Activated T-cell treated with anti-CD3 and anti-CD28 coated beads for 4 hours (primary cell): ENCODE data around the gene MRPS33.
"Not testable (repeated sequence)": the region's sequence is repeated elsewhere in the genome, so short reads cannot be mapped to it uniquely, and the experiment has no call there.

Experiments used
- DNase-seq: peaks from one replicate; pipeline ENCODE4 v3.0.0-alpha.2; 2020

Gene MRPS33

GRCh38 chr7:141014524-141015395, at the start of gene MRPS33:
TSS of gene MRPS33 (minus strand) at chr7:141014952. CDS start at chr7:141010633, 4,319 bp downstream.
- peak; percentile 91 for DNase-seq

GRCh38 chr7:141057788-141058187, 43.0 kb upstream of the MRPS33 start:
- no peak for DNase-seq

DNA sequence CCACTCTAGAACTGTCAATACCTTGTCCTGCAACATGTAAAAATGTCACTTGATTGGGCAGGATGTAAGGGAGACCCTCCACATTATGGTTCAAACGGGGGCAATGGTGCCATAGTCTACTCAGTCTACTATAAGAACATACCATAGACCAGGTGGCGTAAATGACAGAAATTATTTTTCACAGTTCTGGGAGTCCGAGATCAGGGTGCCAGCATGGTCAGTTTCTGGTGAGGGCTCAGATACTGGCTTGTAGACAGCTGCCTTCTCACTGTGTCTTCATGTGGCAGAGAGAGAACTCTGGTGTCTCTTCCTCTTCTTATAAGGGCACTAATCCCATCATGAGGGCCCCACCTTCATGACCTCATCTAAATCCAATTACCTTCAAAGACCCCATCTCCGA, 40.4 kb upstream of the MRPS33 start:
- DNase-seq = no peak

- peak; percentile 19 for DNase-seq
Measured at GRCh38 chr7:141053626-141054025, 38.9 kb upstream of the MRPS33 start.

- DNase-seq = no peak
Measured at GRCh38 chr7:141045842-141046620, 31.3 kb upstream of the MRPS33 start.

- DNase-seq = no peak
Measured at GRCh38 chr7:141045126-141045841, 30.5 kb upstream of the MRPS33 start.

DNA sequence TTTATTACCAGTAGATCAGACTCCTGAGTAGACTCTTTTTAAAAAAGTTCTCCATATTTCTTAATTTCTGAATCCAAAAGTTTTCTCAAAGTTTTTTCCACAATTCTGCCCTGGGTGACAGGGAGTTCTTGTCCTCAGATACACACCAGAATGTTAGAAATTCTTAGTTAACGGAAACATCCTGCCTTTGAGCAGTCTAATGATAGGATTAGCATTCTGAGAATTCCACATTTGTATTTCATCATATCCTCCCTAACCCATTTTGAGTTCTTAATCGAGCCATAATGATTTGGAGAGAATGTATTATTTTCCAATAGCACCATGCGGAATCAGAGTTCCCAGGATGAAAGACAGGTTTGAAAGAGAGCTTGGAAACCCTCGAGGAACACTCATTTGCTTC, 28.9 kb upstream of the MRPS33 start:
- DNase-seq = no peak

DNA sequence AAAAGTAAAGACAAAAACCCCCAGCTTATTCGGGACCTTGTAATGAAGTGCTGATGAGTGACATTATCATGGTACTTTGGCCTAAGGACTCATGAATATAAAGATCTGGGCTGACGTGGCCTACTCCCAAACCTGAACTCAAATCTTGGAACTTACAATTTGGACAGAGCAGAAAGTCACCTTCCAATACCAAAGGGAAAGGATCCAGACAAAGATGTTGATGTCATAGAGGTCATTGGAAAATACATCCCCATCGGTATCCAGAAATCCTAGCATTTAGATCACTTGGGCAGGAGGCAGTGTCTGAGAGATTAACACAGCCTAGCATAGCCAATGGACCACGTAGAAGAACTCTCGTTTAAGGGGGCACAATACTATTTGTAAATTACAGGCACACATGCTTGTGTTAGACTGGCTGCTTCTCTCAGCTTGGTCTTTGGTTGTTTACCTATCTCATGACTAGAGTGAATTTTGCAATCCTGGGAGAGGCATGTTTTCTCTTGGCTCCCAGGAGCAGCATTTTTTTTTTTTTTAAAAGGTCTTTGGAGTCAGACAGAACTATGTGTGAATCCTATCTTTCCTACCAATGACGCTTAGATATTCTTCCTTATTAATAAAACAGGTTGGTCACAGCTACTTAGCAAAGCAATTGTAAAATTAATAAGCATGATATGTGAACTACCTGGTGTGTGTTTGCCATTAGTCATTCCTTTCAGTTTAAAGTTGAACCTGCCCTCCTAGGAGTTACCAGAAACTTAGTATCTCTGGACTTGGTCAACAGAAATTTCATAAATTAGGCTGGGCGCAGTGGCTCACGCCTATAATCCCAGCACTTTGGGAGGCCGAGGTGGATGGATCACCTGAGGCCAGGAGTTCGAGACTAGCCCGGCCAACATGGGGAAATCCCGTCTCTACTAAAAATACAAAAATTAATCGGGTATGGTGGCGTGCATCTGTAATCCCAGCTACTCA, 27.8 kb upstream of the MRPS33 start:
- no peak for DNase-seq

- no peak for DNase-seq
Measured at GRCh38 chr7:141039376-141039775, 24.6 kb upstream of the MRPS33 start.

DNA sequence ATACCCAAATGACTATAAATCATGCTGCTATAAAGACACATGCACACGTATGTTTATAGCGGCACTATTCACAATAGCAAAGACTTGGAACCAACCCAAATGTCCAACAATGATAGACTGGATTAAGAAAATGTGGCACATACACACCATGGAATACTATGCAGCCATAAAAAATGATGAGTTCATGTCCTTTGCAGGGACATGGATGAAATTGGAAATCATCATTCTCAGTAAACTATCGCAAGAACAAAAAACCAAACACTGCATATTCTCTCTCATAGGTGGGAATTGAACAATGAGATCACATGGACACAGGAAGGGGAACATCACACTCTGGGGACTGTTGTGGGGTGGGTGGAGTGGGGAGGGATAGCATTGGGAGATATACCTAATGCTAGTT, 23.3 kb upstream of the MRPS33 start:
- DNase-seq = not testable (repeated sequence)

GRCh38 chr7:141032539-141033323, 18.0 kb upstream of the MRPS33 start:
- DNase-seq = not testable (repeated sequence)

DNA sequence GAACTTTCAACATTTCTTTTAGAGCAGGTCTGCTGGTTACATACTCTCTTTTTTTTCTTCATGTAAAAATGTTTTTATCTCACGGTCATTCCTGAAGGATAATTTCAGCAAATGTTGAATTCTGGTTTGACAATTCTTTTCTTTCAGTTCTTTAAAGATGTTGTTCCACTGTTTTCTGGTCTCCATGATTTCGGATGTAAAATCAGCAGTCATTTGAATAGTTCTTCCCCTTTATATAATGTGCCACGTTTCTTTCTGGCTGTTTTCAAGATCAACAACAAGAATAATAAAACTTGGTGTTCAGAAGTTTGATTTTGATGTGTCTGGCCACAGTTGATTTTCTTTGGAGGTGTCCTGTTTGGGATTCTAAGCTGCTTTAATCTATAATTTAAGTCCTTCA, 14.0 kb upstream of the MRPS33 start:
- no peak for DNase-seq

- DNase-seq = no peak
Measured at GRCh38 chr7:141027043-141027442, 12.3 kb upstream of the MRPS33 start.

GRCh38 chr7:141024668-141025067, 9.9 kb upstream of the MRPS33 start:
- no peak for DNase-seq

DNA sequence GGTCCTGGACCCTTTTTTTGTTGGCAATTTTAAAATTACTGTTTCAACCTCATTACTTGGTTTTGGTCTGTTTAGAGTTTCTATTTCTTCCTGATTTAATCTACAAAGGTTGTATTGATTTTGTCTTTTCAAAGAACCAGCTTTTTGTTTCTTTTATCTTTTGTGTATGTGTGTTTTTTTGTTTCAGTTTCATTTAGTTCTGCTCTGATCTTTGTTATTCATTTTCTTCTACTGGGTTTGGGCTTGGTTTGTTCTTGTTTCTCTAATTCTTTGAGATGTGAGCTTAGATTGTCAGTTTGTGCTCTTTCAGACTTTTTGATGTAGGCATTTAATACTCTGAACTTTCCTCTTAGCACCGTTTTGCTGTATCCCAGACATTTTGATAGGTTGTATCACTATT, 8.5 kb upstream of the MRPS33 start:
- no peak for DNase-seq

- no peak for DNase-seq
Measured at GRCh38 chr7:141017555-141017954, 2.8 kb upstream of the MRPS33 start.

DNA sequence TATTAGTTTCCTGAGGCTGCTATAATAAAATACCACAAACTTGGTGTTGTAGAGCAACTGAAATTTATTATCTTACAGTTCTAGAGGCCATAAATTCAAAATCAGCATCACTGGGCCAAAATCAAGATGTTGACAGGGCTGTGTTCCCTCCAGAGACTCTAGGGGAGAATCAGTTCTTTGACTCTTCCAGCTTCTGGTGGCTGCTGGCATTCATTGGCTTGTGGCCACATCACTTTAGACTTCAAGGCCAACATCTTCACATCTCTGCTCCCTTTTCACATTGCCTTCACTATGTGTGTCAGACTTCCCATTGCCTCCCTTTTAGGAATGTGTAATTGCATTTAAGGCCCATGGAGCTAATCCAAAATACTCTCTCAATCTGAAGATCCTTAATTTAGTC, 1.6 kb upstream of the MRPS33 start:
- DNase-seq = no peak

- no peak for DNase-seq
Measured at GRCh38 chr7:141014125-141014523, 628 bp downstream of the MRPS33 start.

DNA sequence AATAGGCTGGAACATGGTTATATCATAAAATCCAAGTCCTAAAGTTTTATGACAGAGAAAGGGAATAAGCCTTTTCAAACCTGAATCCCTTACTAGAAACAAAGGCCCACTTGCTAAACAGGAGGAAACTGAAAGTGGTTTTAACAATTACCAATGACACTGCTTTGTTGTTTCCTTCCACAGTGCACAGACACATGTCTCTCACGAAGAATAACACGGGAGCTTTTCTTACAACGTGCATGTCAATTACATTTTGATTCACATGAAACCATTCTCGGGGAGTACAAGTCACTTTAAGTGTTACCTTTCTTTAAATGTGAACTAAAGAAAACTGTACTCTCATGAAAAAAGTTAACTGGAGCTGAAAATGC, 1.4 kb downstream of the MRPS33 start:
- DNase-seq = no peak

- no peak for DNase-seq
Measured at GRCh38 chr7:141012696-141013344, 1.9 kb downstream of the MRPS33 start.
